GM19397 (cell line): ENCODE measurements around the gene GLT8D2.

Experiments
- ATAC-seq: cut with Tn5 transposase; IDR thresholded peaks from one replicate; pipeline ENCODE4 v1.9.1; 2021; ENCODE audit warnings: mild to moderate bottlenecking, moderate library complexity; ENCODE audit not compliant: unreplicated experiment

Gene GLT8D2, protein sequence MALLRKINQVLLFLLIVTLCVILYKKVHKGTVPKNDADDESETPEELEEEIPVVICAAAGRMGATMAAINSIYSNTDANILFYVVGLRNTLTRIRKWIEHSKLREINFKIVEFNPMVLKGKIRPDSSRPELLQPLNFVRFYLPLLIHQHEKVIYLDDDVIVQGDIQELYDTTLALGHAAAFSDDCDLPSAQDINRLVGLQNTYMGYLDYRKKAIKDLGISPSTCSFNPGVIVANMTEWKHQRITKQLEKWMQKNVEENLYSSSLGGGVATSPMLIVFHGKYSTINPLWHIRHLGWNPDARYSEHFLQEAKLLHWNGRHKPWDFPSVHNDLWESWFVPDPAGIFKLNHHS

DNA sequence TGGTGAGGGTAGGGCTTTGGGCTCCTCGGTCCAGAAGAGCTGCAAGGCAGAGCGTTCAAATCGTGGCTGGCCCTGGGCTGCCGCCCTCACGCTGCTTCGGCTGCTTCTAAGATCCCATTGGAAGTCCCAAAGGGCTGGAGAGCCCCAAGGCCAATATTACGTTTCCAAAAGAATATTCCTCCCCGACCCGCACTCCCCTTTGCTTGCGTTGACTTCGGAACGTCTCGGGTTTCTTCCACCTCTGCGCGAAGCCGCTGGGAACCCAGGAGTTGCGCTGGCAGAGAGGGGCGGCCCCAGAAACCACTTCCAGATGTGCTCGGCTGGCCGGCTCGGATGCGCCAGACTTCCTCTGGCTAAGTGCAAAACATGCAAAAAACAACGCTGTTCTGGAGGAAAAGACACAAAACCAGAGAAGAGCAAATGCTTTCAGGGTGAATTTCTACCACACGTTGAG is at the start of gene GLT8D2:
GLT8D2 (minus strand) TSS at position 285 of the 454 bp plus-strand sequence. CDS start 30,539 bp downstream, outside the sequence.
- ATAC-seq: no peak

DNA sequence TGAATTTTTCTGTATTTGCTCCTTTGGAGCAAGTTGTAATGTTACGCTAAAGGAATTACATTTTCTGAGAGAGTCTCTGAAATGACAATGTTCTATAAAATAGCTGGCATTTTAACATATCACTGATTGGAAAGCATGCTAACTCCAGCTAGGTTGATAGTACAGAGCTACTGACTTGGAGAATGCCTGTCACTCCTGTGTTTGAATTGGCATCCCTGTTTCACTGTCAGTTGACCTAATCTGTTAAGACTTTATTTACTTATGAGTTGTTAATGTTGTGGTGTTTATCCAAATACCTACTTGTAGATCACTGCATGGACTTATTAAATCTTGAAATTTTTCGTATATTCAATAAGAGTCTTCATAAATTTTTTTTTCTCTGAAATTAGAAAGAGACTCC is 48.0 kb upstream of the GLT8D2 start:
- no peak for ATAC-seq

DNA sequence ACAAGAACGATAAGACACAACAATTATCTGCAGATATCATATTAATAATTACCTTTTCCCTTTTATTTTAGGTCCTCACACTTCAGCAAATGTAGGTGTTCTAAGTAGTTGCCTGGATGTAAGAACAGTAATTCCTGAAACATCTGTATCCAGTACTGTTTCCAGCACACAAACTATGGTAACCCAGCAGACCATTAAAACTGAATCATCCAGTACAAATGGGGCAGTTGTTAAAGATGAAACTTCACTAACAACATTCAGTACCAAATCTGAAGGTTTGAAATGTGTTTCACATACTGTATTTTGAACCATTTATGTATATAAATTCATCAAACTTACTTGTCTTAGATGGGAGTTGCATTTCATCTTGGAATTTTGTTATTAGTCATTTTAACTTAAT is 45.3 kb upstream of the GLT8D2 start:
- ATAC-seq: no peak

DNA sequence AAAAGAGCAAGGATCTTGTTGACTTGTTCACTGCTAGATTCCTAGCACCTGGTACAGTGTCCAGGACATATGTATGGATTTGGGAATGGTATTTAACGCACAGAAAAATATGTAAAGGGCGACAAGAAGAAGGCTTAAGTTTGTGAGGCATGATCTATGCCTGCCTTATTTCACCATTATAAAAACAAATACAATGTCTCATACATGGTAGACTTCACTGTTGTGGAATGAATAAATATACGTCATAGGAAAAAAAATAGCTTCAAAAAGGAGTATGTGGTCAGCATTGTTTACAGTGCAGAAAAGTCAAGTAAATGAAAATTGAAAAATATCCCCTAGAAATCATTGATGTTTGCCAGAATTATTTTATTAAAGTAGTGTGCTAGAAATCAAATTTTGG is 44.3 kb upstream of the GLT8D2 start:
- ATAC-seq: no peak

- ATAC-seq: no peak
Measured at GRCh38 chr12:104091136-104091535, 41.1 kb upstream of the GLT8D2 start.

DNA sequence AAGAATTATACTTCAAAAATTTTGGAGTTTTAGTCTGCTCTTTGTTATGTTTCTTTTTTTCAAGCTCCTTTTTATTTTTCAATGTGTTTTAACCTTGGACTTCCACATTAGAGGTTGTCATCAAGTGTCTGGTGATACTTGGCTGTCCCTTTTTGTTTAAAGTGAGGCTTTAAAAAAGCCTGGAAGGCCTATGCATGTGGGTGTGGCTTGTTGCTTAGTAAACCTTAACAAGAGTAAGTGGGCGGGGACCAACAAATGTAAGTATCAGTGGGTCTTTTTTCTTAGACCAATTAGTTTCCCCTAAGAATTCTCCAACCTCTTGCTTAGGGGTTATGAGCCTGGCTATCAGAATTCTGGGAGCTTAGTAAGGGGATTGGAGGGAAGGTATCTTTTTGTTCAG is 40.7 kb upstream of the GLT8D2 start:
- no peak for ATAC-seq

GRCh38 chr12:104083769-104084475 is 33.9 kb upstream of the GLT8D2 start:
- no peak for ATAC-seq

DNA sequence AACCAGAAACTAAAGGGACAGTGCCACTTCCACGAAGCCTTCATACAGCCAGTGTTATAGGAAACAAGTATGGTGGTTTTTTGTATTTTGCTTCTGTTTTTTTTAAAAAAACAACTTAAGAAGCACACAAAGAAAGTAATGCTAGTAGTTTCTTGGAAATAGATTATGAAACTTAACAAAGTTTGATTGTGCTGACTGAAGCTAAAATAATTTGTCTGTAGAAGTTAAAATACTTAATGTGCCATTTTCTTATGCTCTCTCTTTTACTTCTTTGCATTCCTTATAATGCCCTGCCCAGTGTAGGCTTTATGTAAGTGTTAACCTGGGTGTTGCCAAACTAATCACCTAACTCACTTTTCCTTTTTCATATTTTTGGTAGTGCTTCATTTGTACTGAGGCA is 30.8 kb upstream of the GLT8D2 start:
- ATAC-seq: no peak

GRCh38 chr12:104079024-104079423 is 29.0 kb upstream of the GLT8D2 start:
- ATAC-seq: no peak

- no peak for ATAC-seq
Measured at GRCh38 chr12:104073699-104074098, 23.7 kb upstream of the GLT8D2 start.

GRCh38 chr12:104072099-104072498 is 22.1 kb upstream of the GLT8D2 start:
- no peak for ATAC-seq

- ATAC-seq: peak; percentile 28
Measured at GRCh38 chr12:104064842-104065427, 14.9 kb upstream of the GLT8D2 start.

- ATAC-seq: peak; percentile 88
Measured at GRCh38 chr12:104064031-104064841, 14.2 kb upstream of the GLT8D2 start, which contains the start of gene HCFC2. Gene HCFC2 (plus strand): TSS chr12:104064531. CDS start chr12:104064561, 30 bp downstream.

- peak; percentile 25 for ATAC-seq
Measured at GRCh38 chr12:104063712-104064030, 13.7 kb upstream of the GLT8D2 start.

DNA sequence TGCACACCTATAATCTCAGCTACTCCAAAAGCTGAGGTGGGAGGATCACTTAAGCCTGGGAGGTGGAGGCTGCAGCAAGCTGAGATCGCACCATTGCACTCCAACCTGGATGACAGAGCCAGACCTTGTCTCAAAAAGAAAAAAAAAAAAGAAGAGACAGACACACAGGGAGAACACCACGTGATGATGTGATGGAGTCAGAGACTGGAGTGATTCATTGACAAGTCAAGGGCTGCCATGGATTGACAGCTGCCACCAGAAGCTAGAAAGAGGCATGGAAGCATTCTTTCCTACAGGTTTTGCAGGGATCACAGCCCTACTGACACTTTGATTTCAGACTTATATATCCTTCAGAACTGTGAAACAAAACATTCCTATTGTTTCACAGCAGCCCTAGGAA is 10.8 kb upstream of the GLT8D2 start:
- no peak for ATAC-seq

DNA sequence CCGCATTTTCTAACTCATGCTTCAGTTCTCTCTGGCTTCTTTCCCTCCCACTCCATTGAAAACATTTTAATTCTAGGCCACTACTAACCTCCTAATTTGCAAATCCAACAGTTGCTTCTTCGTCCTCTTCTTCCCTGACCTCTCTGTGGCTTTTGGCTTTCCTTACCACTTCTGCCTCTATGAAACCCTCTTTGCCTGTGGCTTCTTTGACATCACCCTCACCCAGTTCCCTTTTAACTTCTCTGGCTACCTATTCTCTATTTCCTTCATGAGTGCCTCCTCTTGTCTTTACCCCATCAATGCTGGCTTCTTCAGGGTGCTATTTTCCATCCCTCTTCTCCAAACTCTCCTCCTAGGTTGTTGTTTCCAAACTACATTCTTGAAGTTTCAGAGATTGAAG is 10.0 kb upstream of the GLT8D2 start:
- ATAC-seq: no peak

DNA sequence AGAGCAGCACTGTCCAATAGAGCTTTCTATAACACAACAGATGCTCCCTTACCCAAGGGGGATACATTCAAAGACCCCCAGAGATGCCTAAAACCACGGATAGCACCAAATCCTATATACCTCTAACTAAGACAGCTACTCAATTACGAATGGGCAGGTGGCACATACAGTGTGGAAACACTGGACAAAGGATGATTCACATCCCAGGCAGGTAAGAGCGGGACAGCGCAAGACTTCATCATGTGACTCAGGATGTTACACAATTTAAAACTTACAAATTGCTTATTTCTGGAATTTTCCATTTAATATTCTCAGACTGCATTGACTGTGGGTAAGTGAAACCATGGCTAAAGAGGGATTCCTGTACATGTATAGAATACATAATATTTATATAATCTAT is 8.8 kb upstream of the GLT8D2 start:
- no peak for ATAC-seq

- ATAC-seq: no peak
Measured at GRCh38 chr12:104057771-104058197, 7.8 kb upstream of the GLT8D2 start.

GRCh38 chr12:104056419-104056972 is 6.5 kb upstream of the GLT8D2 start:
- no peak for ATAC-seq

- no peak for ATAC-seq
Measured at GRCh38 chr12:104055686-104056388, 5.8 kb upstream of the GLT8D2 start.
